Fibroblast of lung (primary cell): Measurements from ENCODE around the gene AGTPBP1. TPM values are rescaled to one million over a fixed set of nuclear protein-coding genes. Genes with fewer than 3 reads are reported as not detected.

Experiments used
- DNase-seq, 2 donors: peaks; one replicate each; pipeline versions ENCODE4 v3.0.0 to v3.0.0-alpha.2; 2010; ENCODE audit warnings: low read depth in 2 of 2
- H2AFZ ChIP-seq: 2 replicates; pipeline ENCODE4 v1.5.1; 2012; ENCODE audit warnings: low read length, control low read depth, inconsistent platforms
- H3K27ac ChIP-seq: 2 replicates; pipeline ENCODE4 v1.5.1; 2011; ENCODE audit warnings: low read length, control low read depth; ENCODE audit not compliant: insufficient read depth
- H3K27me3 ChIP-seq: 2 replicates; pipeline ENCODE4 v1.5.1; 2011; ENCODE audit warnings: mild to moderate bottlenecking, low read length; ENCODE audit not compliant: control insufficient read depth, insufficient read depth
- H3K36me3 ChIP-seq: 2 replicates; pipeline ENCODE4 v1.5.1; 2011; ENCODE audit warnings: low read length; ENCODE audit not compliant: control insufficient read depth, insufficient read depth
- H3K4me1 ChIP-seq: 2 replicates; pipeline ENCODE4 v1.5.1; 2011; ENCODE audit warnings: low read length; ENCODE audit not compliant: control insufficient read depth, insufficient read depth; ENCODE audit errors: extremely low read depth
- H3K4me2 ChIP-seq: 2 replicates; pipeline ENCODE4 v1.5.1; 2011; ENCODE audit warnings: low read length, control low read depth; ENCODE audit not compliant: insufficient read depth; ENCODE audit errors: extremely low read depth
- H3K4me3 ChIP-seq, 4 experiments: fragments of 200-600 bp in 1 of 4; sonication (generic) in 1 of 4; replicated peaks in 1 of 4; 2 replicates each; pipeline ENCODE4 v1.5.1; 2011 to 2016; ENCODE audit warnings: low read length in 4 of 4, low read depth in 3 of 4, mild to moderate bottlenecking in 3 of 4, control low read depth in 2 of 4, inconsistent platforms in 1 of 4, mixed read lengths in 1 of 4; ENCODE audit not compliant: insufficient read depth in 1 of 4; ENCODE audit errors: control extremely low read depth in 1 of 4
- H3K79me2 ChIP-seq: 2 replicates; pipeline ENCODE4 v1.5.1; 2012; ENCODE audit warnings: mild to moderate bottlenecking, low read length, inconsistent platforms; ENCODE audit not compliant: control insufficient read depth, insufficient read depth
- H3K9ac ChIP-seq: 2 replicates; pipeline ENCODE4 v1.5.1; 2011; ENCODE audit warnings: mild to moderate bottlenecking, low read length, control low read depth; ENCODE audit not compliant: insufficient read depth
- H3K9me3 ChIP-seq: 2 replicates; pipeline ENCODE4 v1.5.1; 2012; ENCODE audit warnings: low read depth, low read length; ENCODE audit not compliant: control insufficient read depth, insufficient read depth
- H4K20me1 ChIP-seq: 2 replicates; pipeline ENCODE4 v1.5.1; 2011; ENCODE audit warnings: low read length; ENCODE audit not compliant: control insufficient read depth, insufficient read depth; ENCODE audit errors: extremely low read depth
- EZH2 ChIP-seq: IDR thresholded peaks from 2 replicates; pipeline ENCODE4 v1.5.1; 2012; ENCODE audit warnings: low read length, control low read depth, mild to moderate bottlenecking; ENCODE audit errors: missing control alignments
- polyA plus RNA-seq, 2 donors: library from polyadenylated mRNA; depleted of rRNA in 1 of 2; stranded (reverse) in 1 of 2; unstranded in 1 of 2; fragments of >200 nt; gene quantifications; 2 replicates each; pipeline ENCODE4 v1.2.1, GENCODE V29; 2011 to 2012; ENCODE audit warnings: missing spikeins in 1 of 2
- total RNA-seq: library from RNA; depleted of rRNA; stranded (reverse); fragments of >200 nt; gene quantifications from 2 replicates; pipeline ENCODE4 v1.2.1, GENCODE V29; 2014
- TF ChIP-seq, protein P1 (sequence below), 2 donors: IDR thresholded peaks in 1 of 2; conservative IDR thresholded peaks in 1 of 2; 1 replicate in 1 of 2; 2 replicates in 1 of 2; pipeline ENCODE4 v1.5.1; 2011 to 2012; ENCODE audit warnings: low read length in 2 of 2, control low read depth in 1 of 2, inconsistent platforms in 1 of 2, low read depth in 1 of 2, mild to moderate bottlenecking in 1 of 2

The AGTPBP1 gene
- total and polyA plus RNA-seq, 2 donors (not counting 1 experiment from before 2014, with no cell fraction given) = 10.6 to 10.7 TPM

DNA sequence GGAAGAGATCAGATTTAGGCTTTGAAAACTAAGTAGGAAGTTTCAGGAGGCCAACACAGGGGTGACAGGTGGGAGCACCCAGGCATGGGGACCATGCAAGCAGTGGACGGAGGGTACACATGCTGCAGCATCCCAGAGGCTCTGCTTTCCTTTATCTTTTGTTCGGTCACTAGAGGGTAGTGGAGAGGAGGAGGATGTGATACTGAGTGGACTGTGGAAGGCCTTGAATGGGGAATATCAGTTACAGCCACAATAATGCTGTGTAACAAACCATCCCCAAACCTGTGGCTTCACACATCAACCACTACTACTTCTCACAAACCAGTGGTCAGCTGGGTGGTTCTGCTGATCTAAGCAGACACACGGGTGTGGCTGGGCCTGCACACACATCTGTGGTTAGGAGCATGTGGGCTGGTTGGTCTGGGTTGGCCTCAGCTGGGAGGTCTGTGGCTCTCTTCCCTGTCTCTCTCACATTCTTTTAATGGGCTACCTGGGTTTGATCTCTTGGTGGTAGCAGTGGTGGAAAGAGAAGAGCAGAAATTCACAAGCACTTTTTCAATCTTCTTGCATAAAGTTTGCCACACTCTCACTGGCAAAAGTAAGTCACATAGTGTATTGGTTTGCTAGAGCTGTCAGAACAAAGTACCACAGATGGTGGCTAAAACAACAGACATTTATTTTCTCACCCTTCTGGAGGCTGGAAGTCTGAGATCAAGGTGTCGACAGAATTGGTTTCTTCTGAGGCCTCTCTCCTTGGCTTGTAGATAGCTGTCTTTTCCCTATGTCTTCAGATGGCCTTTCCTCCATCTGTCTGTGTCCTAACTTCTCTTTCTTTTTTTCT, 238.7 kb downstream of the AGTPBP1 start:
- H3K9me3 ChIP-seq = no peaks in the 10 kb centered on the region
- DNase-seq = peak in 1 of 2 donors; percentile 8
- H3K36me3 ChIP-seq = no peaks in the 10 kb centered on the region
- H2AFZ ChIP-seq = no peak overlapping the region
- no peaks in the 10 kb centered on the region for H4K20me1 ChIP-seq
- no peaks in the 10 kb centered on the region for H3K4me1 ChIP-seq
- H3K4me2 ChIP-seq = no peak overlapping the region
- no peaks in the 10 kb centered on the region for H3K79me2 ChIP-seq
- no peak overlapping the region for H3K9ac ChIP-seq
- H3K4me3 ChIP-seq = no peak overlapping the region
- TF ChIP-seq EZH2 = no peak
- TF ChIP-seq, protein P1, sequence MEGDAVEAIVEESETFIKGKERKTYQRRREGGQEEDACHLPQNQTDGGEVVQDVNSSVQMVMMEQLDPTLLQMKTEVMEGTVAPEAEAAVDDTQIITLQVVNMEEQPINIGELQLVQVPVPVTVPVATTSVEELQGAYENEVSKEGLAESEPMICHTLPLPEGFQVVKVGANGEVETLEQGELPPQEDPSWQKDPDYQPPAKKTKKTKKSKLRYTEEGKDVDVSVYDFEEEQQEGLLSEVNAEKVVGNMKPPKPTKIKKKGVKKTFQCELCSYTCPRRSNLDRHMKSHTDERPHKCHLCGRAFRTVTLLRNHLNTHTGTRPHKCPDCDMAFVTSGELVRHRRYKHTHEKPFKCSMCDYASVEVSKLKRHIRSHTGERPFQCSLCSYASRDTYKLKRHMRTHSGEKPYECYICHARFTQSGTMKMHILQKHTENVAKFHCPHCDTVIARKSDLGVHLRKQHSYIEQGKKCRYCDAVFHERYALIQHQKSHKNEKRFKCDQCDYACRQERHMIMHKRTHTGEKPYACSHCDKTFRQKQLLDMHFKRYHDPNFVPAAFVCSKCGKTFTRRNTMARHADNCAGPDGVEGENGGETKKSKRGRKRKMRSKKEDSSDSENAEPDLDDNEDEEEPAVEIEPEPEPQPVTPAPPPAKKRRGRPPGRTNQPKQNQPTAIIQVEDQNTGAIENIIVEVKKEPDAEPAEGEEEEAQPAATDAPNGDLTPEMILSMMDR (conservative IDR thresholded peaks at IDR 0.05 in 1 of 2, IDR thresholded peaks at IDR 0.05 in 1 of 2; ENCODE audit: low read depth in 1 of 2, low read length in 2 of 2) = no peak
- no peaks in the 10 kb centered on the region for H3K27me3 ChIP-seq
- no peak overlapping the region for H3K27ac ChIP-seq

DNA sequence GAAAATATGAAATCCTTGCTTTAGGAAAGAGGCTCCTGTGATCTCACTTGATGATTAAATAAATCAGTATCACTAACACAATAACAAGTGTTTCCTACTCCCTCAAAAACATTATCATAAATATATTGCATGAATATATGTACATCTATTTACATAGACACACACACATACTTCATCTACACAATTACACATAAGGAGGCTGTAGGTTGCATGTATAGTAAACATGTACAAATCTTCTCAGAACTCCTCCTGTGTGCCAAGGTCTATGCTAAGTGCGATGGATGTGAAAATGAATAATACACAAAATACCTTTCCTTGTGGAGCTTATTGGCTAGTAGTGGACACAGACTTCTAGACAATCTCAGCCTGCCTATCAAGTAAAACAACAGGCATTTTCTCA, 239.9 kb downstream of the AGTPBP1 start:
- TF ChIP-seq EZH2 = no peak
- TF ChIP-seq, protein P1 (conservative IDR thresholded peaks at IDR 0.05 in 1 of 2, IDR thresholded peaks at IDR 0.05 in 1 of 2; ENCODE audit: low read depth in 1 of 2, low read length in 2 of 2) = no peak
- H3K79me2 ChIP-seq = no peaks in the 10 kb centered on the region
- H3K27me3 ChIP-seq = no peaks in the 10 kb centered on the region
- no peak for DNase-seq
- no peak overlapping the region for H2AFZ ChIP-seq
- no peaks in the 10 kb centered on the region for H3K9me3 ChIP-seq
- H4K20me1 ChIP-seq = no peaks in the 10 kb centered on the region
- H3K9ac ChIP-seq = no peak overlapping the region
- H3K27ac ChIP-seq = no peak overlapping the region
- no peak overlapping the region for H3K4me3 ChIP-seq
- H3K4me1 ChIP-seq = no peaks in the 10 kb centered on the region
- no peaks in the 10 kb centered on the region for H3K36me3 ChIP-seq
- H3K4me2 ChIP-seq = no peak overlapping the region

DNA sequence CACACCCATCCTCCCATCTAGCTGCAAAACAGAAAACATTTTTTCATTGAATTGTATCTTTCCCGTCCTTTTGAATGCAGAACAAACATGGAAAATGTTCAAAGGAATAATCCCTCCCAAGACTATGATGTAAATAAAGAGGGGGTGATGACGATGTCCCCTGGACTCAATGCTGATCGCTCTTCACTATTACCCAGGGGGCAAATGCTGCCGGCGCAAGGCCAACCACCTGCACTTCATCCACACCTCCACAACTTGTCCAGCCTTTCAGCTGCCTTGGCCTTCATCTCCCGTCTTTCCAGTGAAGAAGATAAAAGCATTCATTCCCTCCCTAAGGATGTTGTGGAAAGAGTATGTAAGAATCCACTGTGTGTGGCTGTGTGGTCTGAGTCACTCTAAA, 240.3 kb downstream of the AGTPBP1 start:
- H3K9ac ChIP-seq = no peak overlapping the region
- H2AFZ ChIP-seq = no peak overlapping the region
- no peak overlapping the region for H3K4me2 ChIP-seq
- no peaks in the 10 kb centered on the region for H3K36me3 ChIP-seq
- TF ChIP-seq, protein P1 (conservative IDR thresholded peaks at IDR 0.05 in 1 of 2, IDR thresholded peaks at IDR 0.05 in 1 of 2; ENCODE audit: low read depth in 1 of 2, low read length in 2 of 2) = no peak
- TF ChIP-seq EZH2 = no peak
- H3K27me3 ChIP-seq = no peaks in the 10 kb centered on the region
- H3K4me1 ChIP-seq = no peaks in the 10 kb centered on the region
- DNase-seq = no peak
- H4K20me1 ChIP-seq = no peaks in the 10 kb centered on the region
- H3K4me3 ChIP-seq = no peak overlapping the region
- no peaks in the 10 kb centered on the region for H3K79me2 ChIP-seq
- H3K27ac ChIP-seq = no peak overlapping the region
- no peaks in the 10 kb centered on the region for H3K9me3 ChIP-seq

Other genes starting within 250 kb of the AGTPBP1 start
- 13.4 and 20.5 TPM in 2 replicates for gene NAA35, start 199.2 kb upstream of the AGTPBP1 start, total RNA-seq
- gene NAA35, start 199.2 kb upstream of the AGTPBP1 start, polyA plus RNA-seq = 20.3 and 23.5 TPM in 2 replicates